Ishikawa (cell line): ENCODE data around the gene RALGPS1.

Experiments
- CEBPB ChIP-seq: IDR thresholded peaks from 2 replicates; pipeline ENCODE4 v1.6.1; 2012
- CREB1 ChIP-seq: IDR thresholded peaks from 2 replicates; pipeline ENCODE4 v1.6.1; 2012; ENCODE audit warnings: low read depth
- EP300 ChIP-seq: IDR thresholded peaks from 2 replicates; pipeline ENCODE4 v1.6.1; 2012; ENCODE audit warnings: borderline replicate concordance
- FOXM1 ChIP-seq: IDR thresholded peaks from 2 replicates; pipeline ENCODE4 v1.6.1; 2012; ENCODE audit warnings: low read depth, borderline replicate concordance
- RAD21 ChIP-seq: IDR thresholded peaks from 2 replicates; pipeline ENCODE4 v1.6.1; 2012; ENCODE audit warnings: low read depth
- TAF1 ChIP-seq: IDR thresholded peaks from 2 replicates; pipeline ENCODE4 v1.6.1; 2012; ENCODE audit warnings: low read depth, mild to moderate bottlenecking
- TEAD4 ChIP-seq: IDR thresholded peaks from 2 replicates; pipeline ENCODE4 v1.6.1; 2012
- USF1 ChIP-seq: IDR thresholded peaks from 2 replicates; pipeline ENCODE4 v1.6.1; 2012
- YY1 ChIP-seq: IDR thresholded peaks from 2 replicates; pipeline ENCODE4 v1.6.1; 2012; ENCODE audit warnings: low read depth
- TF ChIP-seq, protein P1 (sequence below): IDR thresholded peaks from 2 replicates; pipeline ENCODE4 v1.6.1; 2012
- TF ChIP-seq, protein P2 (sequence below): IDR thresholded peaks from 2 replicates; pipeline ENCODE4 v1.6.1; 2012; ENCODE audit warnings: low read depth, mild to moderate bottlenecking

DNA sequence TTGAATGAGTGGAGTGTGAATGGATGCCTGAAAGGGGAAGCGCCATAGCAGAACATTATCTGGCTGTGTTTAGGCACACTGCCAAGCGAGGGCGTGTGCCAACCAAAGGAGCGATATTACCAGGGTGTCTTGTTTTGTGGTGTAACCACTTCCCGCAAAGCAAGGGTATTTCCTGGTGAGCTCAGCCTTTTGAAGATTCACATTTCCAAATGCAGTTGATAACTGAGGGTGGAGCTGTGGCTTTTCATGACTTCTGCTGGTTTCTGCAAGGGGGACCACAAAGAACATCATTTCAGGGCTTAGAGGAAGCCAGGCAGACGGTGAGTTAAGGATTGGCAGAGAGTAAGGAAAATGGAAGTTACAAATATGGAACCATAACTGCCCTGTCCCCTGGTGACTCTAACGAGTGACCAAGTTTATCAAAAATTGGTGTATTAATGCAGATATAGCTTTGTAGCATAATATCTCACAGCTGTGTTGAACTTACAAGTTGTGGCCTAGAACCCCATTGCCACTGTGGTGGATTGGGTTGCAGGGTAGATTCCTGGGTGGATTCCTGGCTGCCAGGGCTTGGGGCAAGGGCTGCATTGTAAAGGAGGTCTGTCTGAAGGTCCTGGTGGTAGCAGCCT is 71.4 kb downstream of the RALGPS1 start:
- TF ChIP-seq EP300: no peak
- no peak for TF ChIP-seq YY1
- no peak for TF ChIP-seq FOXM1
- TF ChIP-seq CREB1: no peak
- TF ChIP-seq TEAD4: no peak
- TF ChIP-seq USF1: no peak
- TF ChIP-seq, protein P1, sequence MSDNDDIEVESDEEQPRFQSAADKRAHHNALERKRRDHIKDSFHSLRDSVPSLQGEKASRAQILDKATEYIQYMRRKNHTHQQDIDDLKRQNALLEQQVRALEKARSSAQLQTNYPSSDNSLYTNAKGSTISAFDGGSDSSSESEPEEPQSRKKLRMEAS: no peak
- no peak for TF ChIP-seq TAF1
- TF ChIP-seq CEBPB: no peak
- no peak for TF ChIP-seq RAD21
- TF ChIP-seq, protein P2, sequence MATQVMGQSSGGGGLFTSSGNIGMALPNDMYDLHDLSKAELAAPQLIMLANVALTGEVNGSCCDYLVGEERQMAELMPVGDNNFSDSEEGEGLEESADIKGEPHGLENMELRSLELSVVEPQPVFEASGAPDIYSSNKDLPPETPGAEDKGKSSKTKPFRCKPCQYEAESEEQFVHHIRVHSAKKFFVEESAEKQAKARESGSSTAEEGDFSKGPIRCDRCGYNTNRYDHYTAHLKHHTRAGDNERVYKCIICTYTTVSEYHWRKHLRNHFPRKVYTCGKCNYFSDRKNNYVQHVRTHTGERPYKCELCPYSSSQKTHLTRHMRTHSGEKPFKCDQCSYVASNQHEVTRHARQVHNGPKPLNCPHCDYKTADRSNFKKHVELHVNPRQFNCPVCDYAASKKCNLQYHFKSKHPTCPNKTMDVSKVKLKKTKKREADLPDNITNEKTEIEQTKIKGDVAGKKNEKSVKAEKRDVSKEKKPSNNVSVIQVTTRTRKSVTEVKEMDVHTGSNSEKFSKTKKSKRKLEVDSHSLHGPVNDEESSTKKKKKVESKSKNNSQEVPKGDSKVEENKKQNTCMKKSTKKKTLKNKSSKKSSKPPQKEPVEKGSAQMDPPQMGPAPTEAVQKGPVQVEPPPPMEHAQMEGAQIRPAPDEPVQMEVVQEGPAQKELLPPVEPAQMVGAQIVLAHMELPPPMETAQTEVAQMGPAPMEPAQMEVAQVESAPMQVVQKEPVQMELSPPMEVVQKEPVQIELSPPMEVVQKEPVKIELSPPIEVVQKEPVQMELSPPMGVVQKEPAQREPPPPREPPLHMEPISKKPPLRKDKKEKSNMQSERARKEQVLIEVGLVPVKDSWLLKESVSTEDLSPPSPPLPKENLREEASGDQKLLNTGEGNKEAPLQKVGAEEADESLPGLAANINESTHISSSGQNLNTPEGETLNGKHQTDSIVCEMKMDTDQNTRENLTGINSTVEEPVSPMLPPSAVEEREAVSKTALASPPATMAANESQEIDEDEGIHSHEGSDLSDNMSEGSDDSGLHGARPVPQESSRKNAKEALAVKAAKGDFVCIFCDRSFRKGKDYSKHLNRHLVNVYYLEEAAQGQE: no peak
